Osteoblast (primary cell): Measurements from ENCODE around the gene GRIK4. TPM values are rescaled to one million over a fixed set of nuclear protein-coding genes. Genes with fewer than 3 reads are reported as not detected.

Experiments
- DNase-seq: peaks from one replicate; pipeline ENCODE4 v3.0.0; 2011; ENCODE audit warnings: low spot score, mixed read lengths; ENCODE audit not compliant: insufficient read length; ENCODE audit errors: missing footprints
- H2AFZ ChIP-seq: 2 replicates; pipeline ENCODE4 v1.6.0; 2011; ENCODE audit warnings: mild to moderate bottlenecking, low read length
- H3K27ac ChIP-seq: 2 replicates; pipeline ENCODE4 v1.5.1; 2011; ENCODE audit warnings: mild to moderate bottlenecking, low read depth, low read length, moderate library complexity
- H3K27me3 ChIP-seq: 2 replicates; pipeline ENCODE4 v1.6.0; 2012; ENCODE audit warnings: mild to moderate bottlenecking, control low read depth, inconsistent platforms, low read length, moderate library complexity; ENCODE audit not compliant: insufficient read depth
- H3K36me3 ChIP-seq: 2 replicates; pipeline ENCODE4 v1.5.1; 2011; ENCODE audit warnings: mild to moderate bottlenecking, low read length, control low read depth, moderate library complexity; ENCODE audit not compliant: insufficient read depth
- H3K4me1 ChIP-seq: 2 replicates; pipeline ENCODE4 v1.5.1; 2011; ENCODE audit warnings: mild to moderate bottlenecking, low read length, control low read depth, moderate library complexity; ENCODE audit not compliant: insufficient read depth
- H3K4me2 ChIP-seq: 2 replicates; pipeline ENCODE4 v1.6.0; 2011; ENCODE audit warnings: mild to moderate bottlenecking, low read length; ENCODE audit not compliant: insufficient read depth
- H3K4me3 ChIP-seq: fragments of 200-600 bp; sonication (generic); 3 replicates; pipeline ENCODE4 v1.5.1; 2012; ENCODE audit warnings: mild to moderate bottlenecking, low read length, inconsistent platforms; ENCODE audit not compliant: insufficient read depth
- H3K79me2 ChIP-seq: 2 replicates; pipeline ENCODE4 v1.6.0; 2012; ENCODE audit warnings: mild to moderate bottlenecking, low read length, control low read depth, inconsistent platforms; ENCODE audit not compliant: insufficient read depth
- H3K9me3 ChIP-seq: 2 replicates; pipeline ENCODE4 v1.5.1; 2011; ENCODE audit warnings: low read depth, low read length, control low read depth
- H4K20me1 ChIP-seq: 2 replicates; pipeline ENCODE4 v1.6.0; 2012; ENCODE audit warnings: mild to moderate bottlenecking, low read length, control low read depth; ENCODE audit not compliant: insufficient read depth
- total RNA-seq: library from RNA; depleted of rRNA; stranded (reverse); fragments of >200 nt; gene quantifications from 2 replicates; pipeline ENCODE4 v1.2.3, GENCODE V29; 2012
- TF ChIP-seq, protein P1 (sequence below): IDR thresholded peaks from 2 replicates; pipeline ENCODE4 v1.5.1; 2011; ENCODE audit warnings: mild to moderate bottlenecking, low read depth, low read length, moderate library complexity; ENCODE audit errors: extremely low read depth

GRIK4 gene
- total RNA-seq, 1 donor = under 0.01 TPM

GRCh38 chr11:120773501-120774031, 262.0 kb downstream of the GRIK4 start:
- H3K27ac ChIP-seq = no peak overlapping the region

DNA sequence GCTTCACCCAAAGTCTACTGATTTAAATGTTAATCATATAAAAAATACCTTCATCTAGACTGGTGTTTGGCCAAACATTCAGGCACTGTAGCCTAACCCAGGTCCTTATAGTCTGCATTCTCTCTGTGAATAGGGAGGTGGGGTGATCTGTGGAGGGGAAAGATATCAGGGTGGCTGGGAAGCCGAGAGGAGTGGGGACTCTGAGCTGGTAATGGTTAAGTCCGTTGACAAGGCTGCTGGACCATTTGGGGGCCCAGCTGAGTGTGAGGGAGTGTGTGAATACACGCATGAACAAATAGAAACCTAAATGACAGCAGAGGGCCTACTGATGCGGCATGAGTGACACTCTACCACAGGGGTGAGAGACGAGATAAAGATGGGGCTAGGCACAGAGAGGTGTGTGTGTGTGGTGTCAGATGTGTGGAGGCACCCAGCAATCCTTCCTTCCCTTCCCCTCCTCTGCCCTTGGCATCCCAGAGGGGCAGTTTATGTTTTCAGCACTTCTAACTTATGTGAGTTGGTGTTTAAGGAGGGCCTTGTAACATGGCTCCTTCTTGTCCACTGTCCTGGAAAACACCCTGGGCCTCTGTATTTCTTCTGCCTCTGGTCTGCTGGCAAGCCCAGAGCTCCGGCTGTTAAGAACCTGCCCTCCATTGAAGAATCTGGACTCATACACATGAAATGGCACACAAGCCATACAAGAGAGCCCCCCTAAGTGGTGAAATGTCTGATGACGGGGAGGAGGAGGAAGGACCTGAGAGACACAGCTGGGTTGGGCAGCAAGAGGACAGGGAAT, 263.2 kb downstream of the GRIK4 start:
- H3K4me2 ChIP-seq = no peak overlapping the region
- H3K9me3 ChIP-seq = no peaks in the 10 kb centered on the region
- TF ChIP-seq, protein P1, sequence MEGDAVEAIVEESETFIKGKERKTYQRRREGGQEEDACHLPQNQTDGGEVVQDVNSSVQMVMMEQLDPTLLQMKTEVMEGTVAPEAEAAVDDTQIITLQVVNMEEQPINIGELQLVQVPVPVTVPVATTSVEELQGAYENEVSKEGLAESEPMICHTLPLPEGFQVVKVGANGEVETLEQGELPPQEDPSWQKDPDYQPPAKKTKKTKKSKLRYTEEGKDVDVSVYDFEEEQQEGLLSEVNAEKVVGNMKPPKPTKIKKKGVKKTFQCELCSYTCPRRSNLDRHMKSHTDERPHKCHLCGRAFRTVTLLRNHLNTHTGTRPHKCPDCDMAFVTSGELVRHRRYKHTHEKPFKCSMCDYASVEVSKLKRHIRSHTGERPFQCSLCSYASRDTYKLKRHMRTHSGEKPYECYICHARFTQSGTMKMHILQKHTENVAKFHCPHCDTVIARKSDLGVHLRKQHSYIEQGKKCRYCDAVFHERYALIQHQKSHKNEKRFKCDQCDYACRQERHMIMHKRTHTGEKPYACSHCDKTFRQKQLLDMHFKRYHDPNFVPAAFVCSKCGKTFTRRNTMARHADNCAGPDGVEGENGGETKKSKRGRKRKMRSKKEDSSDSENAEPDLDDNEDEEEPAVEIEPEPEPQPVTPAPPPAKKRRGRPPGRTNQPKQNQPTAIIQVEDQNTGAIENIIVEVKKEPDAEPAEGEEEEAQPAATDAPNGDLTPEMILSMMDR = no peak
- H2AFZ ChIP-seq = no peak overlapping the region
- H3K27me3 ChIP-seq = peaks cover 13% of the 10 kb centered on the region
- H3K4me3 ChIP-seq = no peak overlapping the region
- no peaks in the 10 kb centered on the region for H3K79me2 ChIP-seq
- peaks cover 3% of the 10 kb centered on the region for H3K4me1 ChIP-seq
- DNase-seq = no peak
- no peaks in the 10 kb centered on the region for H3K36me3 ChIP-seq
- no peaks in the 10 kb centered on the region for H4K20me1 ChIP-seq
- no peak overlapping the region for H3K27ac ChIP-seq

More at GRCh38 chr11:120773501-120774031, 262.0 kb downstream of the GRIK4 start:
- Histone ChIP-seq H3K4me3 (no peak overlapping the region), H2AFZ (no peak overlapping the region), H3K27me3 (peaks cover 13% of the 10 kb centered on the region), H3K79me2 (no peaks in the 10 kb centered on the region), H3K9me3 (no peaks in the 10 kb centered on the region), H3K4me1 (peaks cover 3% of the 10 kb centered on the region), H3K36me3 (no peaks in the 10 kb centered on the region), H4K20me1 (no peaks in the 10 kb centered on the region), H3K4me2 (no peak overlapping the region)
- TF ChIP-seq, protein P1 = no peak
- DNase-seq = no peak

DNA sequence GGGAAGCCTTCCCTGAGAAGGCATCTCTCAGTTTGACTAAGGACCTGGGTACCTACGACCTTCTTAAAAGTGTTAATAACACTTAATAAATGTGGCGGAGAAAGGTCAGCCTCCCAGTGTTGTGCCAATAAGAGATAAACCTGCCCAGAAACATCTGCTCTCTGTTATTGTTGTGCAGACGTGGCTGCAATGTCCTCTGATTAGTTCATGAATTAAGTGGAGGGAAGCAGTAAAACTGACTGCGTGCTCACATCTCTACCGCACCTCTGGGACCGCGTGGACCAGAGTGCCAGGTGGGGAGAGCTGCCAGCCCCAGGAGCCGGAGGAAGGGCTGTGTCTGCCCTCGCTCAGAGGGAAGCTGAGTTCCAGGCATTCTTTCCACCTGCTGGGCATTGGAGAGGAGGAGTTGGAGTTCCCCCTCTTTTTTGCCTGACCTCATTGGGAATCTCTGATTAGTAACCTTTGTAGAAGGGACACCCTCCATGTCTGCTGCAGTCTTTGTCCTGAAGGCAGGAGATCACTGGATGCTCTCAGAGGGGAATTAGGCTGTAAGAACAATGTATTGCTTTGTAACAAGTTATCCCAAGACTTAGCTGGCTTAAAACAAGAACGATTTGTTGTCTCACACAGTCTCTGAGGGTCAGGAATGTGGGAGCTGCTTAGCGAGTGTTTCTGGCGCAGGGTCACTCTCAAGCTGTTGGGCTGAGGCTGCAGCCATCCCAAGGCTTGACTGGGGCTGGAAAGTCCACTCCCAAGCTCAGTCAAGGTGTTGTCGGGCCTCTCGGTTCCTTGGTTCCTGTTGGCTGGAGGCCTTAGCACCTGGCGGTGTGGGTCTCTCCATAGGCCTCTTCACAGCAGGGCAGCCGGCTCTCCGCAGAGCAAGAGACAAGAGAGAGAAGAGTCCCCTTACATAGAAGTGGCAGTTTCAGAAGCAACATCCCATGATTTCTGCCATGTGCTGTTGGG, 264.7 kb downstream of the GRIK4 start:
- no peak overlapping the region for H3K4me3 ChIP-seq
- peaks cover 13% of the 10 kb centered on the region for H3K27me3 ChIP-seq
- no peaks in the 10 kb centered on the region for H4K20me1 ChIP-seq
- no peak overlapping the region for H3K27ac ChIP-seq
- TF ChIP-seq, protein P1 = no peak
- peaks cover 3% of the 10 kb centered on the region for H3K4me1 ChIP-seq
- H3K36me3 ChIP-seq = no peaks in the 10 kb centered on the region
- H2AFZ ChIP-seq = no peak overlapping the region
- H3K4me2 ChIP-seq = no peak overlapping the region
- no peaks in the 10 kb centered on the region for H3K79me2 ChIP-seq
- DNase-seq = no peak
- no peaks in the 10 kb centered on the region for H3K9me3 ChIP-seq
